Measurements from ENCODE around the gene VAV3.

VAV3 gene

DNA sequence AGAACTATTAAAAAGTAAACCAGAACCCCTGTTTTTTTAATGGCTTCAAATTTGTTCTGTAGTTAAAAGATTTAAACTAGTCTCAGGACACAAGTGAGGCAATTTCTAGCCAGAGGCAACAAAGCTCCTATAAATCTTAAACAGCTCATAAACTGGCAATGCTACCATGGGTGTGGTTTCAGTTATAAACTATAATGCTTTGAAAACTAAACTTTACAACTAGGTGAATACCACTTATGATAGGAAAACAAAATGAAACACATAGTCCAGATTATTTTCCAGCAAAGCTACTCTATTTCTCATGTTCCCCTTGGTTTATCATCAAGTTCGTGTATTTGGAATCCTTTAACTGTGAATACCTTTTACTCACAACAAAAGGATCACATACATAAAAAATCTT lies 282.5 kb downstream of the VAV3 start:
- DNase-seq (ENCODE audit: extremely low spot score): no peak
- TF ChIP-seq, protein P1, sequence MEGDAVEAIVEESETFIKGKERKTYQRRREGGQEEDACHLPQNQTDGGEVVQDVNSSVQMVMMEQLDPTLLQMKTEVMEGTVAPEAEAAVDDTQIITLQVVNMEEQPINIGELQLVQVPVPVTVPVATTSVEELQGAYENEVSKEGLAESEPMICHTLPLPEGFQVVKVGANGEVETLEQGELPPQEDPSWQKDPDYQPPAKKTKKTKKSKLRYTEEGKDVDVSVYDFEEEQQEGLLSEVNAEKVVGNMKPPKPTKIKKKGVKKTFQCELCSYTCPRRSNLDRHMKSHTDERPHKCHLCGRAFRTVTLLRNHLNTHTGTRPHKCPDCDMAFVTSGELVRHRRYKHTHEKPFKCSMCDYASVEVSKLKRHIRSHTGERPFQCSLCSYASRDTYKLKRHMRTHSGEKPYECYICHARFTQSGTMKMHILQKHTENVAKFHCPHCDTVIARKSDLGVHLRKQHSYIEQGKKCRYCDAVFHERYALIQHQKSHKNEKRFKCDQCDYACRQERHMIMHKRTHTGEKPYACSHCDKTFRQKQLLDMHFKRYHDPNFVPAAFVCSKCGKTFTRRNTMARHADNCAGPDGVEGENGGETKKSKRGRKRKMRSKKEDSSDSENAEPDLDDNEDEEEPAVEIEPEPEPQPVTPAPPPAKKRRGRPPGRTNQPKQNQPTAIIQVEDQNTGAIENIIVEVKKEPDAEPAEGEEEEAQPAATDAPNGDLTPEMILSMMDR (IDR thresholded peaks at IDR 0.05; ENCODE audit: control extremely low read depth, extremely low read depth, low read depth, missing control alignments): no peak
- ChIA-PET CTCF (no interaction called here), POLR2A (no interaction called here)

DNA sequence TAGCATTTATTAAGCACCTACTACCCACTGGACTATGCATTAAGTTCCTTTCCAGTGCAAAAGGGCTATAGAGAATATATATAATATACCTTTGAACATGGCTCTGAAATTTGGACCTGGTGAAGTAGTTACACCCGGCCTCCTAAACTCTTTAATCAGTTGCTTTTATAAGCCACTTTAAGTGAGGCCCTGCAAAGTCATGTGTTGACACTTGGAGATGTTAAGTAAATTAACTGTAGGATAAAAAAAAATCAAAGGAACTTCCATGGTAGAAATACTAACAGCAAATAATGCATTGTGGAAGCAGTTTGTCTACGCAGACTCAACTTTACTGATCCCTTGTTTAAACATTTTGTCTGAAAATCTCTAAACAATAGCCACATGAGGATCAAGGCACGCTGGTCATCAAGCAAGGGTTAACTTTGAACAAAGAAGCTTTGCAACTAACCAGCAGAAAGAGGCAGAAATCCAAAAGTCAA lies 283.9 kb downstream of the VAV3 start:
- ChIA-PET CTCF (no interaction called here), POLR2A (no interaction called here)
- TF ChIP-seq, protein P1 (IDR thresholded peaks at IDR 0.05; ENCODE audit: control extremely low read depth, extremely low read depth, low read depth, missing control alignments): no peak
- no peak for DNase-seq (ENCODE audit: extremely low spot score)

DNA sequence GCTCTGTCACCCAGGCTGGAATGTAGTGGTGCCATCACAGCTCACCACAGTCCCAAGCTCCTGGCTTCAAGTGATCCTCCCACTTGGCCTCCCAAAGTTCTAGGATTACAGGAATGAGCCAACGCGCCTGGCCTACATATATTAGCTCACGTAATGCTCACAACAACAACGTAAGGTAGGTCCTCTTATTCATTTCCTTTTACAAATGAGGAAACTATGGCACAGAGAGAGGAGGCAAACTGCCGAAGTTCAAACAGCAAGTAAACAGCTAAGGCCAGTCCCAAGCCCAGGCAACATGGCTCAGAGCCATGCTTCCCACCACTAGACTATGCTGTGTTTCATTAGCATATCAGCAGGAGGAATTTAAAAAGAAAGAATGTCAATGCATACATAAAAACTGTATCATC lies 284.4 kb downstream of the VAV3 start:
- CTCF ChIA-PET: interaction anchor here (0.6 to 2.0 kb wide), 2 partner anchors 12 kb away, joined by 3 to 8 read pairs; no protein-coding TSS in a partner anchor
- POLR2A ChIA-PET: no interaction called here
- TF ChIP-seq, protein P1 (IDR thresholded peaks at IDR 0.05; ENCODE audit: control extremely low read depth, extremely low read depth, low read depth, missing control alignments): no peak
- no peak for DNase-seq (ENCODE audit: extremely low spot score)

DNA sequence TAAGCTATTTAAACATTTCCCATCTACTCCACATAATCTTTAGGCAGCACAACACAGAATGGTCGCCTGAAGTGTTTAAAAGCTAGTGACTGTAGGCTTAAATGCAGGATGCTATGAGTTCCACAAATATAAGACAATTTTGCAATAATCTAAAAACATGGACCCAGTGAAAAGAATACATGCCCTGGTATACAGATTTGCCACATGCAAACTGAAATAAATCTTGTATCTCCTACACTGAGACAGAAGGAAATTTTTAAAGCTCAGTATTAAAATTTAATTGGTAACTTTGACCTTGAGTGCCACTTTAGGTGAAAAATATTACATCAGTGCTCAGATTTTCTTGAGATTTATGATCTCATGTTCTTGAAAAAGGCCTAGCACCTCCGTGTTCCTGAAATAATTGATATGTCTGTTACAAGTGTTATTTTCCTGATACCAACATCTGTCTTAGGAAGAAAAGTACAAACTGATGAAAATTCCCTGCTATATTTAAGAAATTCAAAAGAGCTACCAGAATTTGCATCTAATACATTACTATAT lies 285.5 kb downstream of the VAV3 start:
- DNase-seq (ENCODE audit: extremely low spot score): no peak
- TF ChIP-seq, protein P1 (IDR thresholded peaks at IDR 0.05; ENCODE audit: control extremely low read depth, extremely low read depth, low read depth, missing control alignments): no peak
- POLR2A ChIA-PET: no interaction called here
- CTCF ChIA-PET: interaction anchor here (2.0 kb wide), 1 partner anchor 11 kb away, joined by 8 read pairs; no protein-coding TSS in a partner anchor

DNA sequence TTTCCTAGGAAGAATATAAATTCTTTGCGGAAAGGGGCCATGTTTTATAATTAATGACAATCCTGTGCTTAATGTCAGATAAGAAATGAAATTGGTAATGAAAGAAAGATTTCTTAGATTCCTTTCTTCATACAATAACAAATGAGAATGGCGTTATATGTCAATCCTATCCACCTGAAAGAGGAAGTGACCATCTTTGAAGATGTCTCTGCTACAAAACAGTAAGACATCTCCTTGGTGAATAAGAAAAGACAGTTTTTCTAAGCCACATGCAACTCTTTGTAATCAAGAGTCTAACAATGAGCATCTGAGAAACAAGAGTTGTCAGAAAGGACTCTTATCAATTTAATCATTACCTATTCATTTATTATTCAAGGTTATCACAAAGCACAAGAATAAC lies 286.0 kb downstream of the VAV3 start:
- POLR2A ChIA-PET: no interaction called here
- no peak for DNase-seq (ENCODE audit: extremely low spot score)
- TF ChIP-seq, protein P1 (IDR thresholded peaks at IDR 0.05; ENCODE audit: control extremely low read depth, extremely low read depth, low read depth, missing control alignments): no peak
- CTCF ChIA-PET: interaction anchor here (2.0 kb wide), 1 partner anchor 11 kb away, joined by 8 read pairs; no protein-coding TSS in a partner anchor

DNA sequence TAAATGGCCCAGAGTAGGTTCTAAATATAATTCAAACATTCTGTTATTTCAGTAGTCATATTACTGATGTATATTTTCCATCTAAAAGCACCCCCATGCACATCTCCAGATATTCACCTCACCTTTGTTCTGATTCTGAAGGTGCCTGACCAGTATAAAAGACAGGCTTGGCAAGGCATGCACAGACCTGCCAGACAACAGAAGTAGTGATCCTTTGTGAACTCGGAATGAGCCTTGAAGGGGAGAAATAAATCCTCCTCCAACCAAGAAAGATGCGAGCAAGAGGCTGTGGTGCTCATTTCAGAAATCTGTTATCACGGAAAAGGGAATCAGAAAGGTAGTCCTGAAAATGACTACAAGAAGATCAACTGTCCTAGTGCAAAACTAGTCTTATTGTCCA lies 287.3 kb downstream of the VAV3 start:
- DNase-seq (ENCODE audit: extremely low spot score): no peak
- TF ChIP-seq, protein P1 (IDR thresholded peaks at IDR 0.05; ENCODE audit: control extremely low read depth, extremely low read depth, low read depth, missing control alignments): no peak
- CTCF ChIA-PET: no interaction called here
- POLR2A ChIA-PET: no interaction called here

Data from GM10248 (cell line).